GM19438 (cell line): Measurements from ENCODE around the gene CATSPER2.
"Not testable (repeated sequence)": the region's sequence is repeated elsewhere in the genome, so short reads cannot be mapped to it uniquely, and the experiment has no call there.

ENCODE experiments used
- ATAC-seq: cut with Tn5 transposase; IDR thresholded peaks from one replicate; pipeline ENCODE4 v1.9.1; 2021; ENCODE audit warnings: low read depth; ENCODE audit not compliant: unreplicated experiment

Gene CATSPER2

GRCh38 chr15:43648649-43649429 lies at the start of gene CATSPER2:
Gene CATSPER2 (minus strand): TSS chr15:43648844. CDS start chr15:43648061, 783 bp downstream.
- ATAC-seq = no peak

DNA sequence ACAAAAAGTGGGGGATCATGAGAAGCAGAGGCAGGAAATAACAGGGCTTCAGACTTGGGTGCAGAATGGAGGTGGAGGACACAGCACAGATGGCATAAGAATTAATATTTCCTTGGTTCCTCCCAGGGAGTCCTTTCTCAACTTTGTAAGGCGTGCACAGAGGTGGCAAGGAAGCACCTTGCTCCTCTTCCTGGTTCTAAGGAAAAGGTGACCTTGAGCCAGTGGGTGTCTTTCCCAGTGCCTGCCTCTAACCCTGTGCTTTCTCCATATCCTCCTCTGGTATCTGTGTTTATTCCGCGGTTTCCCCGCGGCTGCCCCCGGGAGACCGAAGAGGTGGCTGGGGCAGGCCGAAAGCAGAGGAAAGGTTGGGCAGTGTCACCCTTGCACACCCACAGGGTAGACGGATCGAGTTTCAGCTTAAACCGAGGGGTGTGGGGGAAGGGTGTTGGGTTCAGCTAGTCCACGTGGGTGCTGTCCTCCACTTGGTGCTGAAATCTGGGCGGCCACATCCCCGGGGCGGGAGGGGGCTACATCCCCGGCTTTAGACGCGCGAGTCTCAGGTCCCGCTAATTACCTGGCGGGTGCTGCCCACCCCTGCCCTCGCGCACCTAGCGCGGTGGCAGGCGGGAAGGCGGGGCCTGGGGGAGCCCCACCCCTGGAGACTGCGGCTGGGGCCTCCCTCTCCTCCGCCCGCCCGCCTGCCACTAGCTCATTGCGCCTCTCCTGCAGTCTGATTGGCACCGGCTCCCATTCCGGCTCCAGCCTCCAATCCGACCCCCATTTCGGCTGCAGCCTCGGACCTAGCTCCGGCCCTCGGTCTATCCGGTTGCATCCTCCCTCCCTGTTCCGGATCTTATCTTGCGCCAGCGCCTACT lies 44.7 kb upstream of the CATSPER2 start, which contains the start of gene CKMT1A:
Gene CKMT1A (plus strand): TSS at position 712 of the 875 bp plus-strand sequence. CDS start 192 bp downstream, outside the sequence.
- not testable (repeated sequence) for ATAC-seq

GRCh38 chr15:43692679-43693078 lies 44.0 kb upstream of the CATSPER2 start:
- not testable (repeated sequence) for ATAC-seq

GRCh38 chr15:43689604-43690301 lies 41.1 kb upstream of the CATSPER2 start:
- ATAC-seq = peak; percentile 96

DNA sequence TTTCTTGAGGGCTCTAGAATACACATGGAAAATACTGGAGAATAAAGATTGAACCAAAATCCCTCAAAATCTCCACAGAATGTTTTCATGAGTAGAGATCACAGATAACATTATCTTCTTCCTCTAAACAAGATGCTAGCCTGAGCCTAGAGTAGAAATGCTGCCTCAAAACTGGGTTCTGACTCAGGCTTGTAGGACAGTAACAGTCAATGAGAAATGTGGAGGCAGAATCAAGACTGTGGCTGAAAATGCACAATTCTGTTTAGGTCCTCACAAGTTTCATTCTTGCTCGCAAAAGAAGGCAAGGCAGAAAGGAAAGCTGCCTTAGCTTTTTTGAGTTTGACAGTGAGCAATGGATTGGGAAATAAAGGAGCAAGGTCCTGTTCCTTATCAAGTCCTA lies 25.5 kb upstream of the CATSPER2 start:
- ATAC-seq = not testable (repeated sequence)

- ATAC-seq = not testable (repeated sequence)
These were observed 17.5 kb upstream of the CATSPER2 start for GRCh38 chr15:43666177-43666576.

GRCh38 chr15:43663333-43663732 lies 14.7 kb upstream of the CATSPER2 start:
- not testable (repeated sequence) for ATAC-seq

GRCh38 chr15:43662293-43662692 lies 13.6 kb upstream of the CATSPER2 start:
- ATAC-seq = not testable (repeated sequence)

- ATAC-seq = not testable (repeated sequence)
These were observed 11.1 kb upstream of the CATSPER2 start for GRCh38 chr15:43659727-43660126.

DNA sequence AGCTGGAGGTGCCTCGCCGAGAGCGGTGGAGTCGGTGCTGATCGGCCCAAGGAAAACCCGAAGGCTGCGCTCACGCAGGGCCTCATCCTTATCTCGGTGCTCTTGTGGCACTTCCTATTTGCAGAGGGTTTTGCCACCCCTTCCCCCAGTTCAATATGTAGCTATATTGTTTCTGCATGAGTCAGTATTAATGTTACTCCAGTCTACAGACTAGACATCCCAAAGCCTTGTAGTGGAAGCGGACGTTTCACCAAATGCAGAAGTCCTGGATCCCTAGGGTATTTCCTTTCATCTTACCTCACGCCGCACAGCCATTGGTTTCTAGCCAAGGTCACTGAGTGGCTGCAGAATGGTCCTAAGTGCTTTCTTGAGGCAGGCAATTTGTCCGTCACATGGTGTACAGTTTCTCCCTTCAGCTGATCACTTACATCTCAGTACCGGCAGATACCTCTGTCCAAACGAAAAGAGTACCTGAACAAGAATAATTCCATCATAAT lies 834 bp upstream of the CATSPER2 start:
- ATAC-seq = not testable (repeated sequence)

GRCh38 chr15:43638464-43639204 lies 10.0 kb downstream of the CATSPER2 start:
- ATAC-seq = not testable (repeated sequence)

- ATAC-seq = not testable (repeated sequence)
These were observed 21.7 kb downstream of the CATSPER2 start for GRCh38 chr15:43626937-43627336.

GRCh38 chr15:43625106-43625505 lies 23.5 kb downstream of the CATSPER2 start:
- no peak for ATAC-seq

- not testable (repeated sequence) for ATAC-seq
These were observed 26.4 kb downstream of the CATSPER2 start for GRCh38 chr15:43622068-43622799.

DNA sequence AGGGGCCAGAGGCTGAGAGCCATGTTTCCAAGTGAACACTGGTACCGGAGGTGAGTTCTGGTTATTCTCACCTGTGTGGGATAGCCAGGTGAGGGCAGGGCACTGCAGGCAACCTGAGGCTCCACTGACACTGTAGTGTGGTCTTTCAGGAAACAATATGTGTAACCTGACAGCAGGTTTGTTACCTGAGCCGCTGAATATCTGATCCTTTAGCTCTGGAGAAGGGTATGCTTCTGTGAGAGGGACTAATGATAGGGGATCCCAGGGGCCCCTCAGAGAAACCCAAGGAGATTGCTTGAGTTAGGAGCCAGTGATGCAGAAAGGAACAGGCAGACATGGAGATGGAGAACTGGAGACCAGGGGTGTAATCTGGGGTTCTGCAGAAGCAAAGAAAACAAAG lies 29.9 kb downstream of the CATSPER2 start, which contains the start of gene STRC:
Gene STRC (minus strand): TSS at position 101 of the 400 bp plus-strand sequence. CDS start 78 bp downstream, at position 23.
- not testable (repeated sequence) for ATAC-seq

- not testable (repeated sequence) for ATAC-seq
These were observed 30.9 kb downstream of the CATSPER2 start for GRCh38 chr15:43617750-43618149.

- not testable (repeated sequence) for ATAC-seq
These were observed 46.4 kb downstream of the CATSPER2 start for GRCh38 chr15:43602233-43602632.

GRCh38 chr15:43600200-43600599 lies 48.4 kb downstream of the CATSPER2 start:
- not testable (repeated sequence) for ATAC-seq

- not testable (repeated sequence) for ATAC-seq
These were observed 49.5 kb downstream of the CATSPER2 start for GRCh38 chr15:43599131-43599530.
